Sigmoid colon (tissue), 7 donors: ENCODE data around the gene POLR1A. TPM values are rescaled to one million over a fixed set of nuclear protein-coding genes. Genes with fewer than 3 reads are reported as not detected.

ENCODE experiments used
- DNase-seq: peaks from one replicate; pipeline ENCODE4 v3.0.0-alpha.2; 2019
- H3K27ac ChIP-seq, 4 donors: fragments of 200-600 bp; sonication (generic); one replicate each; pipeline ENCODE4 v1.5.1; 2016 to 2019; ENCODE audit warnings: mild to moderate bottlenecking in 1 of 4
- H3K27me3 ChIP-seq, 3 donors: fragments of 200-600 bp; sonication (generic); one replicate each; pipeline ENCODE4 v1.5.1; 2019; ENCODE audit warnings: mild to moderate bottlenecking in 1 of 3
- H3K36me3 ChIP-seq, 4 donors: fragments of 200-600 bp; sonication (generic); one replicate each; pipeline ENCODE4 v1.5.1; 2016 to 2019
- H3K4me1 ChIP-seq, 4 donors: fragments of 200-600 bp; sonication (generic); one replicate each; pipeline ENCODE4 v1.5.1; 2017 to 2019
- H3K4me3 ChIP-seq, 4 donors: fragments of 200-600 bp; sonication (generic); one replicate each; pipeline ENCODE4 v1.5.1; 2017 to 2019; ENCODE audit warnings: mild to moderate bottlenecking in 2 of 4, moderate library complexity in 1 of 4
- H3K9me3 ChIP-seq, 4 donors: fragments of 200-600 bp in 3 of 4; sonication (generic) in 3 of 4; one replicate each; pipeline versions ENCODE4 v1.5.1 to v1.6.1; 2013 to 2019
- EP300 ChIP-seq, 4 donors: sonication (generic); formaldehyde crosslinking; IDR thresholded peaks; one replicate each; pipeline ENCODE4 v1.6.1; 2017; ENCODE audit warnings: antibody characterized with exemption in 4 of 4
- POLR2A ChIP-seq, 2 donors: fragments of 450-650 bp; IDR thresholded peaks; one replicate each; pipeline ENCODE4 v1.6.1; 2016; ENCODE audit warnings: antibody characterized with exemption in 2 of 2, mild to moderate bottlenecking in 2 of 2, moderate library complexity in 2 of 2
- POLR2AphosphoS5 ChIP-seq, 4 donors: sonication (generic); formaldehyde crosslinking; IDR thresholded peaks; one replicate each; pipeline ENCODE4 v1.6.1; 2017; ENCODE audit warnings: antibody characterized with exemption in 4 of 4
- WGBS, 2 donors: extraction: QIAGEN DNeasy Blood & Tissue Kit; methylation state at CpG; one replicate each; pipeline ENCODE4 v1.1.7; 2013; 5-methylcytosine and 5-hydroxymethylcytosine counted together
- intact Hi-C: fragments of 100-400 bp; cut with DNase I; formaldehyde crosslinking; loops from one replicate; pipeline ENCODE4 v1.15.1; 2023
- polyA plus RNA-seq, 3 donors: library from polyadenylated mRNA; stranded (reverse); fragments of 200-250 nt; gene quantifications; one replicate each; pipeline ENCODE4 v1.2.3, GENCODE V29; 2013
- total RNA-seq, 4 donors: library from RNA; depleted of rRNA; stranded (reverse); fragments of >200 nt; gene quantifications; one replicate each; pipeline ENCODE4 v1.1.0, GENCODE V29; 2016
- TF ChIP-seq, protein P1 (sequence below), 4 experiments: fragments of 450-650 bp in 3 of 4; fragments of 200-600 bp in 1 of 4; IDR thresholded peaks; one replicate each; pipeline ENCODE4 v1.5.1; 2016 to 2019; ENCODE audit warnings: antibody characterized with exemption in 4 of 4, mild to moderate bottlenecking in 3 of 4, moderate library complexity in 2 of 4
- donor health status: healthy with polysubstance abuse.
- donor health status: Bipolar disorder and iron deficiency.
- donor health status: healthy.

The POLR1A gene
- total and polyA plus RNA-seq, 7 donors = 1.2 to 17.9 (median 10.1) TPM

DNA sequence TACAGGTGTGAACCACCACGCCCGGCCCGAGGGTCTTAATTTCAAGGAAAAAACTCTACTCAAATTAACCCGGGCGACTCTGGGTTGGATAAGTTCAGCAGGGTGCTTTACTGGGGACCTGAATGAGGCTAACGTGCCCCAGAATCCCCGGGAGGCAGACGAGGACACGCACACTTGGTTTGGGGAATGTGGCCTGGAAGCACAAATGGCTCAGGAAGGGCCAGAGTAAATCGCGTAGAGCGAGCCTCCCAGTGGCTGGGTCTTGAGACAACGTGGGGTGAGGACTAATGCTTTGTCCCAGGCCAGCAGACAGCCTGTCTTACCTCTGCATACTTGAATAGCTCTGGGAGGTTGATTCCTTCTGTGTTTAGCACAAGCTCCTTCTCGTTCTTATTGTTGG lies 75.8 kb downstream of the POLR1A start:
- no peak overlapping the region for H3K4me3 ChIP-seq
- no peaks in the 10 kb centered on the region for H3K9me3 ChIP-seq
- H3K4me1 ChIP-seq = peaks cover 0 to 5% (median 0%) of the 10 kb centered on the region in 4 donors
- H3K36me3 ChIP-seq = peaks cover 10 to 84% (median 60%) of the 10 kb centered on the region in 4 donors
- H3K27me3 ChIP-seq = no peaks in the 10 kb centered on the region
- intact Hi-C loops = no loop called here
- DNase-seq = no peak
- WGBS, 2 donors = 93 to 95% methylated on average over 14 of the region's 14 CpGs
- no peak overlapping the region for H3K27ac ChIP-seq
- TF ChIP-seq, protein P1, sequence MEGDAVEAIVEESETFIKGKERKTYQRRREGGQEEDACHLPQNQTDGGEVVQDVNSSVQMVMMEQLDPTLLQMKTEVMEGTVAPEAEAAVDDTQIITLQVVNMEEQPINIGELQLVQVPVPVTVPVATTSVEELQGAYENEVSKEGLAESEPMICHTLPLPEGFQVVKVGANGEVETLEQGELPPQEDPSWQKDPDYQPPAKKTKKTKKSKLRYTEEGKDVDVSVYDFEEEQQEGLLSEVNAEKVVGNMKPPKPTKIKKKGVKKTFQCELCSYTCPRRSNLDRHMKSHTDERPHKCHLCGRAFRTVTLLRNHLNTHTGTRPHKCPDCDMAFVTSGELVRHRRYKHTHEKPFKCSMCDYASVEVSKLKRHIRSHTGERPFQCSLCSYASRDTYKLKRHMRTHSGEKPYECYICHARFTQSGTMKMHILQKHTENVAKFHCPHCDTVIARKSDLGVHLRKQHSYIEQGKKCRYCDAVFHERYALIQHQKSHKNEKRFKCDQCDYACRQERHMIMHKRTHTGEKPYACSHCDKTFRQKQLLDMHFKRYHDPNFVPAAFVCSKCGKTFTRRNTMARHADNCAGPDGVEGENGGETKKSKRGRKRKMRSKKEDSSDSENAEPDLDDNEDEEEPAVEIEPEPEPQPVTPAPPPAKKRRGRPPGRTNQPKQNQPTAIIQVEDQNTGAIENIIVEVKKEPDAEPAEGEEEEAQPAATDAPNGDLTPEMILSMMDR (IDR thresholded peaks at IDR 0.05) = no peak
- TF ChIP-seq EP300 (IDR thresholded peaks at IDR 0.05) (no peak), POLR2AphosphoS5 (IDR thresholded peaks at IDR 0.05) (no peak), POLR2A (IDR thresholded peaks at IDR 0.05) (no peak)

DNA sequence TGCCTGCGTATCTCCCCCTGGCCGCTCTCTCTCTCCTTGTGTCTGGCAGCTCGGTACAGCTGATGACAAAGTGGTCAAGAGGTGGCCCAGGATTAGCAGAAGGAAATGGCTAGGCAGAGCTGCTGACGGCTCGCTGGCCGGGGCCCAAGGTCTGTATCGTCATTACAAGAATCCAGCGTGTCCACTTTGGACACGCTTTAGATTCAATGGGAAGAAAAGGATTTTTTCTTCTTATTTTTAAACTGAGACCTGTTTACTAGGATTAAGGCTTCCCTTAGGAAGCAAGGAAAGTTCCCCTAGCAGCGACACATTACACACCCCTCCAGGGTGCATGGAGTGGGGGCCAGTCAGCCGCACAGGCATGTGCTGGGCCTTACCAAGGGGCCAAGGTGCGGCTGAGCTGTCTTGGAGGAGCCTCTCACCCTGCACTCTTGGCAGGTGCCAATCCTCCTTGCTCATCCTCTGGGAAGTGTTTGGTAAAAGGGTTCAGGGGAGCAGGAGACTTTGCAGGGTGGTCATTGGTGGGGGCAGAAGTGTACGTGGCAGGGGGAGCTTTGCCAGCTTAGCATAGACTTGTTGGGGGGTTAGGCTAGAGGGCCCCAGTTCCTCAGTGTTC lies 76.8 kb downstream of the POLR1A start:
- Histone ChIP-seq H3K27me3 (no peaks in the 10 kb centered on the region), H3K4me3 (no peak overlapping the region), H3K4me1 (peaks cover 0 to 5% (median 0%) of the 10 kb centered on the region in 4 donors), H3K27ac (peak overlapping the region in 1 of 4 donors; percentile 47), H3K36me3 (peaks cover 10 to 77% (median 60%) of the 10 kb centered on the region in 4 donors), H3K9me3 (no peaks in the 10 kb centered on the region)
- WGBS, 2 donors = 89 to 93% methylated on average over 13 of the region's 13 CpGs
- intact Hi-C loops = no loop called here
- peak; percentile 82 for DNase-seq
- TF ChIP-seq, protein P1 (IDR thresholded peaks at IDR 0.05) = no peak
- TF ChIP-seq POLR2AphosphoS5 (IDR thresholded peaks at IDR 0.05) = peak in 1 of 4 donors; percentile 17

DNA sequence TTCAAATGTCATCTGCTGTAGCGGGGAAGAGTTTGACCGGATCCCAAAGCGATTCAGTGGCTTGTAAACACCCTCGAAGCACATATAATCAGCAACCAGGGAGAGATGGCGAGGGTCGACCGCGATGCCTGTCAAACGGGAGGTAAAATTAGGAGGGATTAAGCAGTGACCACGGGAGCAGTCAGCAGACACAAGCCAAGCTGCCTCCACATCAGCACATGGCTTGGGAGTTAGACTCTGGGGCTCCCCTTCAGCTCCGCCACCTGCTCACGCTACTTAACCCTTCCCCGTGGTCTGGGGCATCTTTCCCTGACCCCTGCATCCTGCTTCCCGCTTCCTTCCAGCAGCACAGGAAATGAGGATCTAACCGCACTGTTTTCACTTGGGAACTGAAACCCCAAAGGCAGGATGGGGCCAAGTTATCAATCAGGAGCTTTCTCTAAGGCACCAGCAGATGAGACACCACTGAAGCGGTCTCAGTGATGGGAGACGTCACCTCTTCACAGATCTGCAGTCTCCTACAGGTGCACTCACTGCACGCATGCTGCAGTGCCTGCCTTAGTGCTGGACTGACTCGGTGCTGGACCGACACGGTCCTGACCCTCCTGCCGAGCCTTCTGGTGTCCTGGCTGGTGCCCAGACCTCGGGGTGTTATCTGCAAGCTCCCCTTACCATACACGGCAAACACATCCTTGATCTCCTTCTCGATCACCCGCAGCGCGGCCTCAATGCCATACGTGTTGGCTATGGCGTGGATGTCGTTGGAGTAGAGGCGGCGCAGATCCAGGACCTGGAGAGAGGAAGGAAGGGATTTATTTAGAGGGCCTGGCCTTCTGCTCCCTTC lies 77.5 kb downstream of the POLR1A start:
- peaks cover 0 to 5% (median 0%) of the 10 kb centered on the region in 4 donors for H3K4me1 ChIP-seq
- TF ChIP-seq POLR2AphosphoS5 (IDR thresholded peaks at IDR 0.05) = no peak
- no peak for TF ChIP-seq POLR2A (IDR thresholded peaks at IDR 0.05)
- TF ChIP-seq EP300 (IDR thresholded peaks at IDR 0.05) = no peak
- TF ChIP-seq, protein P1 (IDR thresholded peaks at IDR 0.05) = no peak
- intact Hi-C loops = no loop called here
- H3K9me3 ChIP-seq = no peaks in the 10 kb centered on the region
- H3K27ac ChIP-seq = no peak overlapping the region
- no peak overlapping the region for H3K4me3 ChIP-seq
- H3K27me3 ChIP-seq = no peaks in the 10 kb centered on the region
- peaks cover 10 to 70% (median 54%) of the 10 kb centered on the region in 4 donors for H3K36me3 ChIP-seq
- no peak for DNase-seq
- 90 to 93% methylated on average over 33 of the region's 33 CpGs for WGBS, 2 donors

DNA sequence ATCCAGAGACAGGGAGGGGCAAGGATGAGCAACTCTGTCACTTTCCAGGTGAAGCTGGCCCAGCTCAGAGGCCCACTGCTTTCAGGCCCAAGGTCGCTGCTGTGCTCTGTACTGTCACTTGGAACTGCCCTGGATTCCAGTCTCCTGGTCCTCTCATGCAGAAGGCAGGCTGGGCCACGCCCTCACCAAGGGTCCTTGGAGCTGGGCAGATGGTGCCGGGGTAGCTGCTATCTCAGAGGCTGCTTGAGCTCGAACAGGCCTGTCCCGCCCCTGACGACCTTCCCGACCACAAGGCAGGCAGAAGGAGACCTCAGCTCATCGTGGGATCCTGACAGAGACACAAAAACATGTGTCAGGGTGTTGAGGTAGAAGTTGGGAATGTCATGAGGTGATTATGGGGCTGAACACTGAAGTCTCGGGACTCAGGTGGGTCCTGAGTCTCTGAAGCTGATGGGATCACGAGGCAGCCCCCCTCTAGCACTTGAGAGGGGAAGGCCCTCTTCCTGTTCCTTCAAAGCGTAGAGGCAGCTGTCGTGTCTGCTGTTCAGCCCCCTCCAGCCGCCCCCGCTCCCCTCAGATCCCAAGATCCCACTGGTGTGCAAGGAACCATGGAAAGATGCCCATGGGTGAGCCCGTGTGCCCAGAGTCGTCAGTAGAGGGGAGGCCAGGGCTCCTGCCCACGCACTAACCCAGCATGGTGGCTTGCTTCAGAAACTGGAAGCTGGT lies 78.3 kb downstream of the POLR1A start:
- intact Hi-C loops = no loop called here
- TF ChIP-seq POLR2A (IDR thresholded peaks at IDR 0.05) (no peak), EP300 (IDR thresholded peaks at IDR 0.05) (no peak), POLR2AphosphoS5 (IDR thresholded peaks at IDR 0.05) (no peak)
- TF ChIP-seq, protein P1 (IDR thresholded peaks at IDR 0.05) = no peak
- WGBS, 2 donors = 91 to 92% methylated on average over 17 of the region's 17 CpGs
- H3K27me3 ChIP-seq = no peaks in the 10 kb centered on the region
- no peak for DNase-seq
- H3K9me3 ChIP-seq = no peaks in the 10 kb centered on the region
- H3K27ac ChIP-seq = peak overlapping the region in 3 of 4 donors; percentile 19 to 49 (median 28)
- peaks cover 0 to 5% (median 0%) of the 10 kb centered on the region in 4 donors for H3K4me1 ChIP-seq
- H3K4me3 ChIP-seq = no peak overlapping the region
- peaks cover 10 to 62% (median 49%) of the 10 kb centered on the region in 4 donors for H3K36me3 ChIP-seq
